Left hindlimb (tissue), 1 donor: ENCODE data around the gene ZSCAN10.
A peak's percentile ranks its signal among the peaks of the same experiment; 100 is the strongest.

Source experiments
- DNase-seq: peaks from one replicate; pipeline ENCODE4 v3.0.0-alpha.2; 2018

The ZSCAN10 gene

DNA sequence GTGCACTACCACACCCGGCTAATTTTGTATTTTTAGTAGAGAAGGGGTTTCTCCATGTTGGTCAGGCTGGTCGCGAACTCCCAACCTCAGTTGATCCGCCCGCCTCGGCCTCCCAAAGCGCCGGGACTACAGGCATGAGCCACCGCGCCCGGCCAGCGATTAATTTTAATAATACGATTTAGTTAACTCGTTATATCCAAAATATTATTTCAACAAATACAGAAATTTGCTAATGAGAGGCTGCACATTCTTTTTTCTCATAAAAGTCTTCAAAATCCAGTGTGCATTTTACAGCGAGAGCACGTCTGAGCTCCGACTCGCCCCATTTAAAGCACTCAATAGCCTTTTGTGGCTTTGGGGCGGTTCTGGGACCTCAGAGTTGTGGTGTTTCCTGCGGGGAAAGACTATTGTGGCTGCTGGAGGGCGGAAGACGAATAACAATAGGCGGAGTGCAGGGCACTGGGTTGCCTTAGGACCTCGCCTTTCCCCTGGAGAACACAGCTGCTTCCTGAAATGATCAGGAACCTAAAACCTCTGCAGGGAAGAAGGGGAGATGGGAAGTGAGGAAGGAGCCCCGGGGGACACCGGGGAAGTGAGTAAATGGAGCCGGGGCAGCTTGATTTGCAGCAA is 2.9 kb upstream of the ZSCAN10 start:
- no peak for DNase-seq

DNA sequence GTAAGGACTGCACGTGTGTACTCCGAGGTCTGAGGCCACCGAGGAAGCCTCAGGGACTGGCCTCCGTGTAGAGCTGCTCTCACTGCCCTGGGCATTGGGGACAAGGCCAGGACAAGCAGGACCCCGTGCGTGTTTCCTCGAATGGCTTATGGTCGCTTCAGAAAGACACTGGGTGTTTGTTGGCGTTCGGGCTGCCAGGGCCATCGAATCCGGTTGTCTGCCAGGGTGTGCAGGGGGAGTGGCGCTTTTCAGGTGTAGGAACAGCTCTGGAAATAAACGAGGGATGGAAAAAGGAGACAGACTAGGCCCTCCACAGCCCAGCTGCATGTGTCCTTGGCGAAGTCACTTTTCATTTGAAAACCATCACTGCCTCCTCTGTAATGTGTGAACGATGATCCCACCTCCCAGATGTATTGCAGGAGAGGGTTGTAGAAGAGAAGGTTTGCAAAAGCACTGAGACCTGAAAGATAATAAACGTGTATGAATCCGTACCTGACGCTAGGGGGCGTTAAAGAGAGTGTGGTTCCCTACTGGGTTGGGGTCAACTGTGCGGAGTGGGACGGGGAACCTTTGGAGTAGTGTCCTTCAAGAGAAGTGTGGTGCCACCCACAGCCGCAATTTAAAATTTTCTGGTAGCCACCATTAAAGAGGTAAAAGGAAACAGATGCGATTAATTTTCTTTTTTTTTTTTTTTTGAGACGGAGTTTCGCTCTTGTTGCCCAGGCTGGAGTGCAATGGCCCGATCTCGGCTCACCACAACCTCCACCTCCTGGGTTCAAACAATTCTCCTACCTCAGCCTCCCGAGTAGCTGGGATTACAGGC is 2.1 kb upstream of the ZSCAN10 start:
- no peak for DNase-seq

DNA sequence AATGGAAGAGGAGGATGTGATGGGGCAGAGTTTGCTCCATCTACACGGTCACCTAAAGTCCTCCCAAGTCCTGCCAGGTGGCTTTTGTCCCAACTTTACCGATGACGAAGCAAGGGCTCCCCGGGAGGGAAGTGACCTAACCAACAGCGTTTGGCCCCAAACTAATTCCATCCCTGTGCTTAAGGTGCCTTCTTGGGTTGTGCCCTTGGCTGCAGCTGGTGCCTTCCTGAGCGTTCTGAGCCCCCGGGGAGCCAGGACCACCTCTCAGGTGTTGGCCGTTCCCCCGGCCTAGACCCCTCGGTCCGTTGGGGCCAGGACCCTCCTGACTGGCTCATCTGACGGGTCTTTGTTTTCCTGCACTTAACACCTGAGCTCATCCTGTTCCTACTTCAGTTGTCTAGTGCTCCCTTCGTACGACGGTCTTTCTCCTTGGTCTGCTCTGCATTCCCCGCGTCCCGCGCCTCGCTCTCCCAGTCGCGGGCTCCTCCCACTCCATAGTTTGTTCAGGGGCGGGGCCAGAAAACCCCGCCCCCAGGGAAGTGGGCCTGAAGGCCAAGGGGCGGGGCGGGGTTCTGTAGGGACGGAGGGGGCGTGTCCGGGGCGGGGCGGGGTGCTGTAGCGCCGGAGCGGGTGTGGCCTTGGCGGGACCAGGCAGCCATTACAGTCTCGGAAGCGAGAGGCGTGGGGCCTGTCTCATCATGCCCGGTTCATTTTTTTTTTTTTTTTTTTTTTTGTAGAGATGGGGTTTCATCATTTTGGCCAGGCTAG is 822 bp upstream of the ZSCAN10 start:
- peak; percentile 90 for DNase-seq

DNA sequence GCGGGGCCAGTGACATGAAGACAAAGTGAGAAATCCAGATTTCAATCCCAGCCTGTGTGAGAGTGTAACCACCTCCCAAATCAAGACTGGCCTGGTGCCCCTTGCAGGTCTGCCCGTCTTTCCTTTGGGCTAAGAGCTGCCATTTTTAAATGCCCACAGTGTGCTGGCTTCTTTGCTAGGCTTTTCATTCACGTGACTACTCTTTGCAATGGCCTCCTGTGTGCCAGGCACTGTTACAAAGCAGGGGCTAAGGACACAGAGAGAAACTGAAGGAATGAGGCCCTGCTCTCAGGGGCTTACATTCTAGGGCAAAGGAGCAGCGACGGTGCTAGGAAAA is 269 bp upstream of the ZSCAN10 start:
- no peak for DNase-seq

DNA sequence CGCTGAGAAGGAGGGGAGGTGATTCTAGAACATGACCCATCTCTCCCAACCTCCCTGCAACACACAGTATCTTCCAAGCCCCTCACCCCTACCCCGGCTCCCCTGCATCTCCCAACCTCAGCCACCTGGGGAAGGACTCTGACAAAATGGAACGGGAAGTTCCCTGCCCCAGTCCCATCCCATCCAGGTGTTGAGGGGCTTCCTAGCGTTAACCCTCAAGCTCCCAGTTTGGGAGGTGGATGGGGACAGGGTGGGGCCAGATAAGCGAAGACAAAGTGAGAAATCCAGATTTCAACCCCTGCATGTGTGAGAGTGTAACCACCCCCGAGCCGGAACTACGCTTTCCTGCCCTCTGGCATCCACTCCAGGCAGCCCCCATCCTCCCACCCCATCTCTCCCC is 1.8 kb downstream of the ZSCAN10 start:
- no peak for DNase-seq

DNA sequence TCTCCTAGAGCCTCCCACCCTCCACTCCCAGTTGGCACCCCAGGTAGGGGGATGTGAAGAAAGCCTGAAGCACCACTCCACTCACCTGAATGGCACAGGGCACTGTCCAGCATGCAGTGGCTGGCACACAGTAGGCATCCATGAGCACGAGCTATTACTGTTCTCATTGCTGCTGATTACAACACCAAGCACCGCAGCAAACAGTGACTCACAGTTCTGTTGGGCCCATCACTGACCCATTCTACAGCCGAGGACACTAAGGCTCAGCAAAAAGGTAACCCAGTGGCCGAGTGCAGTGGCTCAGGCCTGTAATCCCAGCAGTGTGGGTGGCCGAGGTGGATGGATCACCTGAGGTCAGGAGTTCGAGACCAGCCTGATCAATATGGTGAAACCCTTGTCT is 2.7 kb downstream of the ZSCAN10 start:
- DNase-seq = no peak

DNA sequence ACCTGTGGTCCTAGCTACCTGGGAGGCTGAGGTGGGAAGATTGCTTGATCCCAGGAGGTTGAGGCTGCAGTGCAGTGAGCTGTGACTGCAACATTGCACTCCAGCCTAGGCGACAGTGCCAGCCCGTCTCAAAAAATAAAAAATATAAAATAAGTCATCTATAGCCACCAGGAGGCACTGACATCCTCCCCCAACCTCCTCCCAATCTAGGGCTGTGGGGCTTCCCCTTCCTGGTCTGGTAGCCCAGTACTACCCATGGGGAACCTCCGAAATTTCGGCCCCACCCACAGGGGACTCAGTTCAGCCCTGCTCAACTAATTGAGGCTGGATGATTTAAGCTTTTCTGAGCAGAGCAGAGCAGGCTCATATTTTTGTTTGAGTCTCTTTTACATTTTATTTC is 3.2 kb downstream of the ZSCAN10 start:
- no peak for DNase-seq

DNA sequence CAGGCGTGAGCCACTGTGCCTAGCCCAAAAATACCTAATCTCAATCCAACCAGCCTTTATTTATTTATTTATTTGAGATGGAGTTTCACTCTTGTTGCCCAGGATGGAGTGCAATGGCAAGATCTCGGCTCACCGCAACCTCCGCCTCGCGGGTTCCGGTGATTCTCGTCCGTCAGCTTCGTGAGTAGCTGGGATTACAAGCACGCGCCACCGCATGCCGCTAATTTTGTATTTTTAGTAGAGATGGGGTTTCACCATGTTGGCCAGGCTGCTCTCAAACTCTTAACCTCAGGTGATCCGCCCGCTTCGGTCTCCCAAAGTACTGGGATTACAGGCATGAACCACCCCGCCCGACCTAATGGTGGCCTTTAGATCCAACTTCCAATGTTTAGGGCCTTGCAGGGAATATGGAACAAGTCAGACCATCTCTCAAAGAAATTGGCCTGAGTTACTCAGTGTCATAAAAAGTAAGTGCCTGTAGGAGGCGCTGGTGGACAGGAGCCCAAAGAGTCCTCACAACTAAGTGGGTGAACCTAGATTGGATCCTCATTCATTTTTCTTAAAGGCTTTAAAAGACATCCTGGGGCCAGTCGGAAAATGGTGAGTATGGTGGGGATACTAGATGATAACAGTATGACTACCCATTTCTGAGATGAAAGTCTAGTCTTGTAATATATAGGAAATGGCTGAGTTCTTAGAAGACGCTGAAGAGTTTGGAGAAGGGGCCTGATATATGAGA is 4.6 kb downstream of the ZSCAN10 start:
- no peak for DNase-seq

DNA sequence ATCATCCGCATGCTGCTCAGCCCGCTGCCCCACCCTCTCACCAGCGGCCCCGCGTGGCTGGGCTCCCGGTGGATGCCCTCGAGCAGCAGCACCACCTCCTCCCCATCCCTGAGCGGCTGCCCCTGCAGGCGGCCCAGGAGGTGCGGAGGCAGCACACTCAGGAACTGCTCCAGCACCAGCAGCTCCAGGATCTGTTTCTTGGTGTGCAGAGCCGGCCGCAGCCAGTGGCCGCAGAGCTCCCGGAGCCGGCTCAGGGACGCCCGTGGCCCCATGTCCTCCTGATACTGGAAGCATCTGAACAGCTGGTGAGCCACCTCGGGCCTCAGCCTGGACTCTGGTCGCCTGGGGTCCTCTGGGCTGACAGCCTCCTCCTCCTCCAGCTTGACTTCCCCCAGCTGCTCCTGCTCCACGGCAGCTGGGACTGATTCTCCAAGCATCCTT is 6.6 kb downstream of the ZSCAN10 start:
- DNase-seq = no peak

DNA sequence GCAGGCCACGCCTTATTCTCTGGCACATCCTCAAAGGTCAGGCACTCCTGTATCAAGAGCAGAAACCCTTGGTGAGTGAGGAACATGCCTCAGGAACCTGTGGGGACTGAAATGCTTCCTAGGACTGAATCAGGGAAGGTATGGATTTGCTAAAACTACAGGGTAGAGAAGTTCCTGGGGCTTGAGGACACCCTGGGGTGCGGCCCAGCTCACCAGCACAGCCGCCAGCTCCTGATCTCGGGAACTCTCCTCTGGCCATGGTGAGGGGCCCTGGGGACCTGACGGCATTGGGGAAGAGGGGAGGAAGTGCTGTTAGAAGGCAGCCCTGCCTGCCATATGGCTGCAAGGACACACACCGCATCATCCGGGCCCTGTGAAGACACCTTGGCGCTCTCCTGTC is 7.5 kb downstream of the ZSCAN10 start:
- DNase-seq = no peak

DNA sequence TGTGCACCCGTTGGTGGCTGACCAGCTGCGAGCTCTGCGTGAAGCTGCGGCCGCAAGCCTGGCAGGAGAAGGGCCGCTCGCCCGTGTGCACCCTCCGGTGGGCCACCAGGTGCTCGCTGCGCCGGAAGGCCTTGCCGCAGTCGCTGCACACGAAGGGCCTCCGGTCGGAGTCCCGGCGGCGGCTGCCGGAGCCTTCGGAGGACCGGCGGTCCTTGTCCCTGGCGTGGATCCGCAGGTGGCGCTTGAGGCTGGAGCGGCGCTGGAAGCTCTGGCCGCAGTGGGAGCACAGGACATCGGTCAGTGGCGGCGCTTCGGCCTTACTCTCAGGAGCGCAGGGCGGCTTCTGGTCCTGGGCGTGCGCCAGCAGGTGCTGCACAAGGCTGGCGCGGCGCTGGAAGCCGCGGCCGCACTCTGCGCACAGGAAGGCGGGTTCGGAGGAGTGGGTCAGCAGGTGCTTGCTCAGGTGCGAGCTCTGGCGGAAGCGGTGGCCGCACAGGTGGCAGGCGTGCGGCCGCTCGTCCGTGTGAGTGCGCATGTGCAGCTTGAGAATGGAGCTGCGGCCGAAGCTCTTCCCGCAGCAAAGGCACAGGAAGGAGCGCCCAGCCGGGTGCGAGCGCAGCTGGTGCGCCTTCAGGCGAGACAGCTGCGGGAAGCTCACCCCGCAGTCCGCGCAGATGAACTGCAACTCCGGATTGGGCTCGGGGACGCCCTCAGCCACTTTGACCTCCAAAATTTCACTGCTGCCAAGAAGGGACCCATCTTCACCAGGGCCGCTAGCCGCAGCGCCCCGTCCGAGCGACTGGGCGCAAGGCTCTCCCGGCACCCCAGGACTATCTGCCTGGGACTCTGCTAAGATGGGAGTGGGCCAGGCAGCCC is 9.1 kb downstream of the ZSCAN10 start:
- DNase-seq = no peak

DNA sequence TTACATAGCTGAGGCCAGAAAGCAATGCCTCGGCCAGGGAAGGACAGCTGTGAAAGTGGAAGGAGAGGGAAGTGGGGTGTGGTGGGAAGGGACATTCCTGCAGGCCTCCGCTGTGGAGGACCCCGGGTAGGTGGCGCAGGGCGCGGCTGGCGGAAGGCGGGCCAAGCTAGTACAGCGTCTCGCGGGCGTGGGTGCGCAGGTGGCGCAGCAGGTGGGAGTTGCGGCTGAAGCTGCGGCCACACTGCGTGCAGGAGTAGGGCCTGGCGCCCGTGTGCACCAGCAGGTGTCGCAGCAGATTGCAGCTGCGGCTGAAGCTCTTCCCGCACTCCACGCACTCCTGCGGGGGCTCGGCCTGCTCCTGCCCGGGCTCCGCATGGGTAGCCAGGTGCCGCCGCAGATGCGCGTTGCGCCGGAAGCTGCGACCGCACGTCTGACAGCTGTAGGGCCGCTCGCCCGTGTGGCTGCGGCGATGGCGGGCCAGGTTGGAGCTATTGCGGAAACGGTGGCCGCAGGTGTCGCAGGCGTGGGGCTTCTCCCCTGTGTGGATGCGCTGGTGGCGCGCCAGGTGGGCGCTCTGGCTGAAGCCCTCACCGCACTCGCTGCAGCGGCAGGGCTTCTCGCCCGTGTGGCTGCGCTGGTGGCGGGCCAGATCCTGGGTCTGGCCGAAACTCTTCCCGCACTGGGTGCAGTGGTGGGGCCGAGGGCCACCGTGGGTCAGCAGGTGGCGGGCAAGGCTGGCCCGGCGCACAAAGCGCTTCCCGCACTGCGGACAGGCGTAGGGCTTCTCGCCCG is 10.0 kb downstream of the ZSCAN10 start:
- DNase-seq = no peak

DNA sequence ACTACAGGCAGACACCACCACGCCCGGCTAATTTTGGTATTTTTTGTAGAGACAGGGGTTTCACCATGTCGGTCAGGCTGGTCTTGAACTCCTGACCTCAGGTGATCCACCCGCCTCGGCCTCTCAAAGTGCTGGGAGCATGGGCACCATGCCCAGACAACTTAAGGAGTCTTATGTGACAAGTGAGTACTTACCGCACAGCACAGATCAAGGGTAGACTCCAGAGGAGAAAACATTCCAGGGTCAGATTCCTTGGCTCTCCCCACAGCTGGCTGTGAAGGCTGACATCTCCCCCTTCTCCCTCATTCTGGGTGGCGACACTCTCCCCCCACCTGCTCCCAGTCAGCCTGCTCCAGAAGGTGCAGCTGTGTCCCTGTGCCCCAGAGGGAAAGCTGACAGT is 10.6 kb downstream of the ZSCAN10 start:
- no peak for DNase-seq

DNA sequence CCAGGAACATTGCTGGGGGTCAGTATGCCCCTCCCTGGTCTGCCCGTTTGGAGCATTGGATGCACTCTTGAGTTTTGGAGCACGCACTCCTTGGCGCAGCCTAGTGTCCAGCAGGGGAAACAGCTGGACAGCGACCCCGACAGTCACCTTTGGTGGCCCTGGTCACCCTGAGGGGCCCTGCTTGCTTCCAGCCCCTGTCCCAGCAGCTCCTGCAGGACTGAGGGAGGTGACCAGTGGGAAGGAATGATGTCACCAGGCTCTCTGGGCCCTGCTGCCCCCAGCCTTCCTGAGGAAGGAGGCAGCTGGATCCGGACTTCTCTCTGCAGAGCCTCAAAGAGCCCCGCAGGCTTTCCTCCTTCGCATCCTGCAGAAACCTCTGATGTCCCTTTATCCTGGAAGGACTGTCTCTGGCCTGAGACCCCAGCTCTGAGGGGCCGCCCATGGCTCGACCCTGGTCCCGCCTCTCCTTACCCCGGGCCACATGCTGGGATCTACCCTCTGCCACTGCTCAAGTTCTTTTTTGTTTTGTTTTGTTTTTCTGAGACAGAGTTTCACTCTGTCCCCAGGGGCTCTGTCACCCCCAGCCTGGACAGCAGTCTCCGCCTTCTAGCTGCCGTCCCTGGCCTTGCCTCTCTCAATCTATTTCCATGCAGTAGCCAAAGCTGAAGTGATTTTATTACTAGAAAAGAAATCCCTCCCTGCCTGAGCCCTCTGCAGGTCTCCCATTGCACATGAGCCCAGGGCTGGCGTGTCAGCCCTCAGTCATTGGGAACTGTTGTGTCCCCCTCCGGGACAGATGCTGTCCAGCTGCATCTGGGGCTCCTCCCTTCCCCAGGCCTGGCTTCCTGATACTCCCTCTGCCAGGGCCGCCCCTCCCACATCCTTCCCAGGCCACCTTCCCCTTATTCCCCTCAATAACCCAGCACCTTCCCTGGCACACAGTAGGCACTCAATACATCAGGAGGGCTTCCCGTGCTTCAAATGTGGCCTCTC is 11.6 kb downstream of the ZSCAN10 start:
- no peak for DNase-seq

DNA sequence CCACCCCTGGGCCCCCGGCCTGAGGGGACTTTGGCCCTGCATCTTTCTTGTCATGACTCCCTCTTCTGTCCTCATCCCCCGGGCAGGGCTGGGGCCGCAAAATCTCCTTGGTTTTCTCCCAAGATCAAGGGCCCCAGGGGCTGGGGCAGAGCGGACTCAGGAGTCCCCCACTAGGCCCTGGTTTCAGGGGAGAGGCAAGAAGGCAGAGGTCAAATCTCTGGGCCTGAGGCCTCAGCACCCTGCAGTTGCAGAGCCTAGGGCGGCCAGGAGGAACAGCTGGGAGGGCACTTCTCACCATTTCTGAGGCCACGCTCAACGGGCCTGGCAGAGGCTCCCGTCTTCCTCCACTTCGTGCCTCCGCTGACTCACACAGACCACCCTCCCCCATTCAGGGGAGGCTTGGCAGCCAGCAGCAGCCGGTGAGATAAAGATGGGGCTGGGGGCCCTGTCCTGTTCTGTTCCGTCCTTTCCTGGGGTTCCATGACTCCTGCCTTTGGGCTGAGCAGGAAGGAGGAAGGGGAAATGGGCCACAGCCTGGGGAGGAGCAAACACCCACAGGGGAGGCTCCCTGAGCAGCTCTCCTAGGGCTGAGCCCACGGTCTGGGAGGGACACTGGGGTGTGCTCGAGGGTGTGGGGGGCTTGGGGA is 12.4 kb downstream of the ZSCAN10 start:
- no peak for DNase-seq

DNA sequence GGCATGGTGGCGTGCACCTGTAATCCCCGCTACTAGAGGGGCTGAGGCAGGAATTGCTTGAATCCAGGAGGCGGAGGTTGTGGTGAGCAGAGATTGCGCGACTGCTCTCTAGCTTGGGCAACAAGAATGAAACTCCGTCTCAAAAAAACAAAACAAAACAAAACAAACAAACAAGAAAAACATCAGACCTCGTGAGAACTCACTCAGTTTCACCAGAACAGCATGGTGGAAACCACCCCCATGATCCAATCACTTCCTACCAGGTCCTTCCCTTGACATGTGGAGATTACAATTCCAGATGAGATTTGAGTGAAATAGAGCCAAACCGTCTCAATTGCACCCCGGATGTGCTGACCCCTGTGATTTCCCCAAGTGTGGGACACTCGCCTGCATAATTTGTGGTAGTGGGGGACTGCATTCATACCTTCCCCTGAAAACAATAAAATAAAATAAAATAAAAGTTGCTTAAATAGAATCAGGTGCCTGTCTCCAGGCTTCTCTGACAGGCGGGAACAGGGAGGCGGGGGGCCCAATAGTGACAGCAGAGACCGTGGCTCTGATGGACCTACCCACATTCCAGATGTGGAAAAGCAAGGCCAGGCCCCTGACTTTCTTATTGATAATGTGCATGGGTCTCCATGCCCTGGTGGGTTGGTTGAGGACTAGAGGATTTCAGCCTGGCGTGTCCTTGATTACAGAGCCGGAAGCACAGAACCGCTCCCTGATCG is 13.1 kb downstream of the ZSCAN10 start:
- no peak for DNase-seq

DNA sequence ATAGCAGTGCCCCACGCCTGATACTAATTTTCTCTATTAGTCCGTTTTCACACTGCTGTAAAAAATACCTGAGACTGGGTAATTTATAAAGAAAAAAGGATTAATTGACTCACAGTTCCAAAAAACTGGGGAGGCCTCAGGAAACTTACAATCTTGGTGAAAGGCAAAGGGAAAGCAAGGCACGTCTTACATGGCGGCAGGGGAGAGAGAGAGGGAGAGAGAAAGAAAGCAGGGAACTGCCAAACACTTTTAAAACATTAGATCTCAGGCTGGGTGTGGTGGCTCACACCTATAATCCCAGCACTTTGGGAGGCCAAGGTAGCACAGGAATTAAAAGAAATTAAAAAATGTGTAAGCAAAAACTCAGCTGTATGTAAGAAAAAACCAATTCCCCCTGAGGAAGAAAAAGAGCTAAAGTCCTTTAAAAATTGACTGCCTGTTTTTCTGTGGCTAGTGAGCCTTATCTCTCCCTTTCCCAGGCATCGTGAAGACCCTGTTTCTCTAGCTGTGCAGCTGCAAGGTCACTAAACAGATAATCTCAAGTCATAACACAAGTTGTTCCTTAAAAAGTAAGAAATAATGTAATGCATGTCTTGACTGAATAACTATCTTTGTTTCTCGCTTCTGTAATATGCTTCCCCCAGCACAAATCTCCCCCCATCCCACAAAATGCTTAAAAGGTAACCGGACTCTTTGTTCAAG is 14.0 kb downstream of the ZSCAN10 start:
- no peak for DNase-seq

DNA sequence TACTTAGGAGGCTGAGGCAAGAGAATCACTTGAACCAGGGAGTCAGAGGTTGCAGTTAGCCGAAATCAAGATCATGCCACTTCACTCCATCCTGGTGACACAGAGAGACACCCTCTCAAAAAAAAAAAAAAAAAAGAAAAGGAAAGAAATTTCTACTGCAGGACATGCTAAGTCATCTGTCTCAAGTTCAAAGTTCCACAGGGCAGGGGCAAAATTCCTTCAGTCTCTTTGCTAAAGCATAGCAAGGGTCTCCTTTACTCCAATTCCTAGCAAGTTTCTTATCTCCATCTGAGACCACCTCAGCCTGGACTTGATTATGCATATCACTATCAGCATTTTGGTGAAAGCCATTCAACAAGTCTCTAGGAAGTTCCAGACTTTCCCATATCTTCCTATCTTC is 14.6 kb downstream of the ZSCAN10 start:
- DNase-seq = no peak
